CD4-positive, alpha-beta T cell treated with Interleukin-21 for 1 hour (primary cell): Measurements from ENCODE around the gene CDH5.

Experiments
- DNase-seq: peaks from one replicate; pipeline ENCODE4 v3.0.0-alpha.2; 2020

The CDH5 gene

DNA sequence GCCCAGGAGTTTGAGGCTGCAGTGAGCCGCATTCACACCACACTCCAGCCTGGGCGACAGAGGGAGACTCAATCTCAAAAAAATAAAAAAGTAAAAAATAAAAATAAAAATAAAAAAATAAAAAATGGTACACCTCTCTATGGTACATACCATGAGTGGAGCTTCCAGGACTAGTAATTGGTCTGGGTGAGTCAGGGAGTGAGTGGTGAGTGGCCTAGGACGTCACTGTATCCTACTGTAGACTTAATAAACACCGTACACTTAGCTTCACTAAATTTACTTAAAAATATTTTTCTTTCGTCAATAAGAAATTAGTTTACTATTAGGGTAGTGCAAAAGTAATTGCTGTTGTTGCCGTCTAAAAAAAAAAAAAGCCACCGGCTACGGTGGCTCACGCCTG is 9.0 kb downstream of the CDH5 start:
- DNase-seq: no peak

DNA sequence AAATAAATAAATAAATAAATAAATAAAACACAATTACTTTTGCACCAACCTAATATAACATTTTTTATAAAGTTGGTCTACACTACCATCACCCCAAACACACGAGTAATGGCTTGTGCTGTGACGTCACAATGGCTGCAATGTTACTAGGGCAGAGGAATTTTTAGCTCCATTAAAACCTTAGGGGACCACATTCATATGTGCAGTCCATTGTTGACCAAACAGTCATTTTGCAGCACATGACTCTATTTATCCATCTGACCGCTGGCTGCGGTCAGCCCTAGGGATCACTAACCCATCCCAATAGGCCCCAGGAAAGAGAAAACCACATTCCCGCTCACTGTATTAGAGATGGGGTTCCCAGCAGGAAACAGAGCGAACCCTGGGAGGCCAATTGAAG is 9.6 kb downstream of the CDH5 start:
- DNase-seq: no peak

DNA sequence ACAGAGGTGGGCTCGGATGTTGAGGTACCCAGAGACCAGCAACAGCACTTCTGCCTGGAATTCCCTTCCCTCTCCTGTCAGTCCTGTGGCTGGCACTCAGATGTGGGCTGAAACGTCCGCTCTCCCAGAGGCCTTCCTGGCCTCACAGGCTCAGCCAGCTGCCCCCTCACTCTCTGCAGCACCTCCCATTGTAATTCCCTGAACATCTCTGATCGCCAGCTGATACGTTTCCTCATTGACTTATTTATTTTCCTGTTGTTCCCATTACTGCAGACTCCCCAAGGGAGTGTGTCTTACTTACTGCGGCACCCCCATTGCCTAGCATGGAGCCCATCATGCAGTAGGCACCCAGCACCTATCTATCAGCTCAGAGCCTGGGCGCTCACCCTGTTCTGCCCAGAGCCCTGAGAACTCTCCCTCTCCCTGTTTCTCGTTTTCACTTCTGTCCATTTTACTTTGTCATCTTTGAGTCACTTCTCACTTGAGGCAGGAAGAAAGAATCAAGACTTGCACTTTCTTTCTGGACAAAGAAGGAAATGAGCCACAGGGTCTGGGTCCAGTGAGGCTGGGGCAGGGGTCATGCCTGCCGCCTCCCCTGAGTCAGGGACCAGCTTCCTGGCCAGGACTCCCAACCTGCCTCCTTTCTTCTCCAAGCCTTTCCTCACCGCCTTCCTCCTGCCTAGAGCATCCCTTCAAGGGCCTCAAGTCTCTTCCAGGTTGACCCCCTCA is 10.2 kb downstream of the CDH5 start:
- DNase-seq: no peak

DNA sequence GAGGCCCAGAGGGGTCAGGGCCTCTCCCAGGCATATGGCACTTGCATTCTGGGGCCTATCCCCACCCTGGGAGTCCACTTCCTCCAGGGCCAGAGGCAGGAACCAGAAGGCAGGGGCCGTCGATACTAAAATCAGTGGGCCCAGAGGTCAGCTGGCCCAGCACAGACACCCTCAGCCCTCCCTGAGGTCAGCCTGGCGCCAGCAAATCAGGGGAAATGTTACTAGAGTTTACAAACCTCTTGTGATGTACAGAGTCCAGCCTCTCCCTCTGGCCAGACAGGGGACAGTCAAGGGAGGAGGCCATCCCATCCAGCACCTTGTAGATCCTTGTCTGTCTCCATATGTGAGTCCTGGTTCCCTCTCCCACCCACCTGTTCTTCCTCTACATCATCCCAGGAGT is 10.8 kb downstream of the CDH5 start:
- DNase-seq: no peak

DNA sequence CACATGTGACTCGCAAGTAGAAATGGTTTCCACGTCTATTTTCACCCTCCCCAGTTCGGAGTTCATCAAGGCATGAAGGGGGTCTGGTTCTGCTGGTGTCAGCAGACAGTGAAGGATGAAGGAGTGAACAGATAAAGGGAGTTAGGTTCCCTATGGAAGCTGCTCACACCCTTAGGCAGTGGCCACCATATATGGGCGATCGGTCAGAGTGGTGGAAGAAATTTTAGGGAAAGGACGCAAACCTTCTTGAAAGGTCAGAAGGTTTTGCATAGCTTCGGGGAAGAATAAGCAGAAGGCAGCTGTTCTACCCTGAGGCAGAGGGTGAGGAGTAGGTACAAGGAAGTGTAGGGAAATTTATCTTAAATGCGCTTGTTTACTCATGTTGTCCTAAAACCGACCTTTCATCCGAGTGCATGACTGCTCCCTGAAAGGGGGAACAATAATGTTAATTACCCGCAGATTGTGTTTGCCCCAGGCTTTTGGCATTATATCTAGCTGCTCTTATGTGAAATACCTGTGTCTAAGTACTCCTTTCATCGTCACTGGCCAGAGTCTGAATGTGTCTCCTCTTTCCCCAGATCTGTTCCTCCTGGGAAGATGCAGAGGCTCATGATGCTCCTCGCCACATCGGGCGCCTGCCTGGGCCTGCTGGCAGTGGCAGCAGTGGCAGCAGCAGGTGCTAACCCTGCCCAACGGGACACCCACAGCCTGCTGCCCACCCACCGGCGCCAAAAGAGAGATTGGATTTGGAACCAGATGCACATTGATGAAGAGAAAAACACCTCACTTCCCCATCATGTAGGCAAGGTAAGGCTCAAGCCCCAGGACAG is 12.5 kb downstream of the CDH5 start:
- no peak for DNase-seq

DNA sequence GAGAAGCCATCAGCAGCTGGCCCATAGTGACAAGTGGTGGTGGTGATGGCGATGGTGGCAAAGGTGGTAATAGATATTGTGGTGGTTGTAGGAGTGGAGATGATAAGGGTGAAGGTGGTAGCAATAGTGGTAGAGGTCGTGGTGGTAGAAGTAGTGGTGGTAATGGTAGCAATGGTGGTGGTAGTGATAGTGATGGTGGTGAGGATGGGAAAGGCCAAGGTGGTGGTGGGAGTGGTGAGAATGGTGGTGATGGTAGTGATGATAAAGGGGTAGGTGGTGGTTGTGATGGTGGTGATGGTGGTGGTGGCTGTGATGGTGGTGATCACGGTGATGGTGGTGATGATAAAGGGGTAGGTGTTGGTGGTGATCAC is 13.1 kb downstream of the CDH5 start:
- DNase-seq: no peak

DNA sequence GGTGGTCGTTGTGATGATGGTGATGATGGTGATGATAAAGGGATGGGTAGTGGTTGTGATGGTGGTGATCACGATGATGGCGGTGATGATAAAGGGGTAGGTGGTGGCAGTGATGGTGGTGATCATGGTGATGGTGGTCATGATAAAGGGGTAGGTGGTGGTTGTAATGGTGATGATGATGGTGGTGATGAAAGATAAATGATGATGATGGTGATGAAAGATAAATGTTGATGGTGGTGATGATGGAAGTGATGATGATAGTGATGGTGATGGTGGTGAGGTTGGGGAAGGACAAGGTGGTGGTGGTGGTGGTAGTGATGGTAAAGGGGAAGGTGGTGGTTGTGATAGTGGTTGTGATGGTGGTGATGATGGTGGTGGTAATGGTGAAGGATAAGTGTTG is 13.9 kb downstream of the CDH5 start:
- DNase-seq: no peak

DNA sequence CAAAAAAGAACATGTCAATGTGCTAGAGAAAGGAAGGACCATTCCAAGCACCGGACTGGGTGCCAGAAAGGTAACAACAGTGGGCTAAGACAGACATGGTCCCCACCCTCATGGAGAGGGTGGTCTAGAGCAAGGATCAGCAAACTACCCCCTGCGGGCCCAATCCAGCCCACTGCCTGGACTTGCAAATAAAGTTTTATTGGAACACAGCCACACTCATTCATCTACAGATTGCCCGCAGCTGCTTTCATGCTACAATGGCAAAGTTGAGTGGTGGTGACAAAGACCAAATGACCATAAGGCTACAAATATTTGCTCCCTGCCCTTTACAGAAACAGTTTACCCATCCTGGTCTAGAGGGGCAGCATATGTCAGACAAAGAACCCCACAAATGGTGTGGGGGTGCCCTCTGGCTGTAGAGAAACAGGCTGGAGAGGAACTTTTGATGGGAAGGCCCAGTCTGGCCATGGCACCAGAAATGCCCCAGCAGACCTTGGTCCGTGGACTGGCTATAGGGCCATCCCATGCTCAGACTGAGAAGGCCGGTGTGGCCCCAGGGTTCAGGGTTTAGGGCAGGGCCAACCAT is 15.2 kb downstream of the CDH5 start:
- DNase-seq: no peak

DNA sequence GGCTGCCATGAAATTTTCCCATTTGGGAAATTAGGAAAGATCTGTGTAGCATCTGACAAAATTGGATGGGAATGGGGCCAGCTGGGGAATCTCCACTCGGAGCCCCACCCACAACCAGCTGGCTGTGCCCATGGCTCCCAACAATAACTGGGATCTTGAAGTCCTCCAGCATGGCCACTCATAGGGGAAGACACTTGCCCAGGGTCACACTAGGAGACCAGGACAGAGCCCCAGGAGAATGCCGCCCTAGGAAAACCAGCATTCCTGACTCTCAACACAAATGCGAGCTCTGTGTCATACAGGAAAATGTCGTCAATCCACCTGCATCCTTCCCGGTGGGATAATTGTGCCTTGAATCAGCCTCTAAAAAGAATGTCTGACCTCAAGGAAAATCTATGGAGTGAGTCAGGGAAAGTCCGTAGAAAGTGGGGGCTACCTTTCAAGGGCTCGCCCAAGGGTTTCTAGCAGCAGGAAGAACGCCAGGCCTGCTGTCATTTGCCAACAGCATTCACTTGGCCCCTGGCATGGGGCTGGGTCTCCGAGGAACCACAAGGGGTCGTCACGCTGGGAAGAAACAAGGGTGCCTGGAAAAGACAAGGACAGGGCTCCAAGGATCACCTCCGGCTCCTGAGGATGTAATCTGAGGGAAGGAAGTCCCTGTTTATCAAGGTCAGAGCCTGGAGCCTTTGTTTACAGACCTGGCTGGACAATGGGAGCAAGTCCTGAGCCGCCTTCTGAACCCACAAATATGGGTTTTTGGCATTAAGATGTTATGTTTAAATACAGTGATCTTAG is 15.9 kb downstream of the CDH5 start:
- no peak for DNase-seq

DNA sequence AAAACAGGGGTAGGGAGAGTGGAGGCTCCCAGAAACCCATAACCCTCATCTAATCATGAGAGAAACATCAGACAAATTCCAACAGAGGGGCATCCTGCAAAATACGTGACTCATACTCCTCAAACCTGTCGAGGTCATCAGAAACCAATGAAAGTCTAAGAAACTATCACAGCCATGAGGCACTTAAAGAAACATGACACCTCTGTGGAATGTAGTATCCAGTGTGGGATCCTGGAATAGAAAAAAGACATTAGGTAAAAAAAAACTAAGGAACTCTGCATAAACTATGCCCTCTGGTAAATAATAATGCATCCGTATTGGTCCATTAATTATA is 16.4 kb downstream of the CDH5 start:
- DNase-seq: no peak

DNA sequence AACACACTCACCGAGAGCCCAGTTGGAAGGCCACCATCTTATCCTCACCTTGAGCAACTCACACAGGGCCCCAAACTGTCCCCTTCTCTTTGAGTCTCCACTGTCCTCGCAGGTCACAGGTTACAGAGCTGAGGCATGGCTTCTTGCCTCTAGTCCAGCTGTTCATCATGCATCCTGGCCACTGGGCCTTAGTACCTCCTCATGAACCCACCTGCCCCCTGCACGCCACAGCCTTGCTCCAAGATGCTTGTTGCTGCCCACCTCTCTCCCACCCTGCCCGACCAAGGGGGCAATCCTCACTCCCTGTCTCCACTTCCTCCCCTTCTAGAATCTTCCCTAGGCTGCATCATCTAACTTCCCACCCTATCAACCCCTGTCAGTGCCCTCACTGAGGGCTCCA is 17.1 kb downstream of the CDH5 start:
- DNase-seq: no peak

DNA sequence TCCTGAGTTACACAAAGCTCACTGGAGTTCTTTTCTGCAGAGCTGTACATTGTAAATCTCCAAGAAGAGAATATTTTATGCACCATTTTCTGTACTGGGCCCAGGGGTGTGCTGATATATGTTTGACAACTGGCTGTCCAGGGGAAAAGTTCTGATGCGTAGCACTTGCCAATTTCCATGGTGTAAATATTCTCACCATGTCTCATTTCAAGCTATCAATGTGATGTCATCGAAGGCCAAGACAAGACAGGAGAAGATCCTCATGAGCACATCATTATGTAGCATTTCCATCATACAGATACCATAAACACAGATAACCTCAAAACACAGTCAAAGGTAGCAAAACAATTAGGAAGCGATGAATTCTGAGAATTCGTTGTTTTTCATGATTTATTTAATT is 18.9 kb downstream of the CDH5 start:
- DNase-seq: no peak

DNA sequence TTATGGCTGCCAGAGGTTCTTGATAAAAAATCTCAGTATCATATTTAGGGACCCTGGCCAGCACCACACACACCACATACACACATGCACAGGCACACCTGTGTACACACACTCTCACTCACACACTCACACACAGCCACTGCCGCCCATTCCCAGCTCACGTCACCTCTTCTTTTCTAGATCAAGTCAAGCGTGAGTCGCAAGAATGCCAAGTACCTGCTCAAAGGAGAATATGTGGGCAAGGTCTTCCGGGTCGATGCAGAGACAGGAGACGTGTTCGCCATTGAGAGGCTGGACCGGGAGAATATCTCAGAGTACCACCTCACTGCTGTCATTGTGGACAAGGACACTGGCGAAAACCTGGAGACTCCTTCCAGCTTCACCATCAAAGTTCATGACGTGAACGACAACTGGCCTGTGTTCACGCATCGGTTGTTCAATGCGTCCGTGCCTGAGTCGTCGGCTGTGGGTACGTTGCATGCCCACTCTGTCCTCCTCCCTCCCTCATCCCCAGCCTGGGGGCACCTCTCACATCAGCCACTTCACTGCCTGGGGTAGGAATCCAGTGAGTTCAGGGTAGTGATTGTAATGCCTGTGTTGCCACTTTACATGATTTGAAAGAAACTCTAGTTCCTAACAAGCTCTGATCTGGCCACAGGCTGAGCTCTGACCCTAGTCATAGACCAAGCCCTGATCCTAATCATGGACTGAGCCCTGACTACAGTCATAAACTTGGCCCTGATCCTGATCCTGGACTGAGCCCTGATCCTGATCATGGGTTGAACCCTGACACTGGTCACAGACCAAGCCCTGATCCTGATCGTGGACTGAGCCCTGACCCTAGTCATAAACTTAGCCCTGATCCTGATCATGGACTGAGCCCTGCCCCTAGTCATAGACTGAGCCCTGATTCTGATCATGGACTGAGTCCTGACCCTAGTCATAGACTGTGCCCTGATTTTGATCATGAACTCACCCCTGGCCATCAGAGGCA is 20.4 kb downstream of the CDH5 start:
- DNase-seq: no peak

DNA sequence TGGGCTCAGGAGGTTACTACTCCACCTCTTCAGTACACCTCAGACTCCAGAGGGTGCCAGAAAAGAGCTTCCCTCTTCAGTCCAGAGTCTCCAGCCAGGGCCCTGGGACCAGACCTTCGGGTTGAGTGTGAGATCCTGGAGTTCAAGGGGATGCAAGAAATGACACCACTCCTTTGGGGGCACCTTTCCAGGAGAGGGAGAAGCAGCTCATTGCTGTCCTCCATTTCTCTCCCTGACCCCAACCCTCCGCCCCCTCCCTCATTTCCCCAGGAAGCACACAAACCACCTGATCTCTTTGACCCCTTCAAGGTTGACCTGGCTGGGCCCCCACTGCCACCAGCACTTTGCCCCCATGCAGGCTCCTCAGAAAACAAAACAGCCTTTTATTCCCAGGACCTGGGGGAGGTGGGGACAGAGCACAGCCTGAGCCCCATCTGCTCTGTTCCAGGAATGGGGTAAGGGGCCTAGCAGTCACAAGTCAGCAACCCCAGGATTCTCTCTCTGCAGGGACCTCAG is 21.4 kb downstream of the CDH5 start:
- no peak for DNase-seq

DNA sequence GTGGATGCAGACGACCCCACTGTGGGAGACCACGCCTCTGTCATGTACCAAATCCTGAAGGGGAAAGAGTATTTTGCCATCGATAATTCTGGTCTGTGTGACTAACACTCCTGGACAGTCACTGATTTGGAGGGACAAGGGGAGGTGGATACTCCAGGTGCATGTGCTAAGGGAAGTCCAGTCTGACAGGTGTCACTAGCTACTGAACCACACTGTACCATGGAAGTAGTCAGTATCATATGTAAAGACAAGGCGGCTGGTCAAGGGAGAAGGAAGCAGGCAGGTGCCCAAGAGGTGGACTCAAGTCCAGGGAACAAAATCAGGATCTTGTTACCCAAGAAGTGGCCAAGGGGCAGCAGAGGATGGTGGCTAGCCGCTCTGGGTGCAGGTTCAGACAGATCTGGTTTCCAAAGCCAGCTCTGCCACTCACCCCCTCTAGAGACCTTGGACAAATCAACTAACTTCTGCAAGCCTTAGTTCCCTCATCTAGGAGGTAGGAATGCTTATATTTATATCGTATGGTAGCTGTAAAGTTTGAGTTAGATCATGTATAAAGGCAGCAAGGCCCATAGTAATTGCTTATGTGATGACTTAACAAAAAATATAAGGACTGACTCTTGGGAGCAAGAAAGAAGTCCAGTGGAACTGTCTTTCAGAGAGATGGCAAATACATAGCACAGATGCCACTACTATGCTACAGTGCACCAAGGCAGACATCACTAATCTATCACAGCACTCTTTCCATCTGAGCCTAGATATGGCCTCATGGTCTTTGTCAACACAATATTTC is 22.1 kb downstream of the CDH5 start:
- DNase-seq: no peak

DNA sequence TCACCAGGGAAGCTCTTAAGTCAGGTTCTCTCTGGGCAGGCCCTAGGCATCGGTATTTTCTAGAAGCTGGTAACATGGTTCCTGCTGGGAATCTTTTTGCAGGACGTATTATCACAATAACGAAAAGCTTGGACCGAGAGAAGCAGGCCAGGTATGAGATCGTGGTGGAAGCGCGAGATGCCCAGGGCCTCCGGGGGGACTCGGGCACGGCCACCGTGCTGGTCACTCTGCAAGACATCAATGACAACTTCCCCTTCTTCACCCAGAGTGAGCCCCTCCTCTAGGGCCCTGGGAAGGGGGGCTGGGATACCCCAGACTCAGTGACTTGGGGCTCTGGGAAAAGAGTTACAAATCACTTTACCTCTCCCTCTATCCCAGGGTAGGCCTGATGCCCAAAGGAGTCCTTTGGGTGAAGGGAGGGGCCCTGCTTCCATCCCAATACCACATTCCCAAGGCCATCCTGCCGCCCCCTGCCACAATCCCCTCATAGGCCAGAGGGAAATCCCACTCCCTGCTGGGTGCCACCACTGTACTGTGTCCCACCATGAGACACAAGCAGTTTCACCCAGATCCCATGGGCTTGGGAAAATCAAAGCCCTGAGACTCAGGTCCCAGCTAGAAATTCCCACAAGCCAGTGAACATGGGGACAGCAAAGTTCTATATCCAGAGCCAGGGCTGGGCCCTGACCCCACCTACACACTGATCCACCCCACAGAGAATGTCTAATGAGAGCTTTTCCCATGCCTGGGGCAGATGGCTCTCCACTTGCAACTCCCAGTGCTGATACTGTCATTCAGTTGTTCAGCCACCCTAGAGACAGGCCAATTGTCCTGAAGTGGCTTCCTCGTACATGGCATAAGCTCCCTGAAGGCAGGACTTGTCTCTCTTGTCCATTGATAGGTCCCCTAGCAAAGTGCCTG is 23.0 kb downstream of the CDH5 start:
- no peak for DNase-seq

DNA sequence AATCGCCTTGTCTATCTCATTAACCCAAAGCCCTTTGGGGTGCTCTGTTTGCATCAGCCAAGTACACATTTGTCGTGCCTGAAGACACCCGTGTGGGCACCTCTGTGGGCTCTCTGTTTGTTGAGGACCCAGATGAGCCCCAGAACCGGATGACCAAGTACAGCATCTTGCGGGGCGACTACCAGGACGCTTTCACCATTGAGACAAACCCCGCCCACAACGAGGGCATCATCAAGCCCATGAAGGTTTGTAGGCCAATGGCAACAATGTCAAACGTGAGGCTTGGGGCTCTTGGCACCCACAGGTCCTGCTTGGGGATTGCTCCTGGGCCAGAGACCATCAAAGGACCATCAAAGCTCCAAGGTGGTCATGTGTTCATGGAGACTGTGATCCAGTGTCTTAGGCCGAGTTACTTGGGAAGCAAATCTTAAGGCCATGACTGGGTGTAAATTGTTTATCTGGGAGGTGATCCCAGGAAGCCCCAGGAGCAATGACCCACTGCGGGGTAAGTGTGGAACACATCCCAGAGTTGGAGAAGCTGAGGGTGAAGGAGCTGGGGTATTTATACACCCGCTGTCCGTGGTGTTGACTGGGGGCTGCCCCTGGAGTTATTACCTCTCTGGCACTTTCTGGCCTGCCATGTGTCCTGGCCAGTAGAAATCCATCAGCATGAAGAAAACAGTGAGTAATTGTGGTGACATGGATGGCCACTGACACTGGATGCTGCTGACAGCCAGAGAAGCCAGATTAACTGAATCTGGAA is 24.0 kb downstream of the CDH5 start:
- DNase-seq: no peak

DNA sequence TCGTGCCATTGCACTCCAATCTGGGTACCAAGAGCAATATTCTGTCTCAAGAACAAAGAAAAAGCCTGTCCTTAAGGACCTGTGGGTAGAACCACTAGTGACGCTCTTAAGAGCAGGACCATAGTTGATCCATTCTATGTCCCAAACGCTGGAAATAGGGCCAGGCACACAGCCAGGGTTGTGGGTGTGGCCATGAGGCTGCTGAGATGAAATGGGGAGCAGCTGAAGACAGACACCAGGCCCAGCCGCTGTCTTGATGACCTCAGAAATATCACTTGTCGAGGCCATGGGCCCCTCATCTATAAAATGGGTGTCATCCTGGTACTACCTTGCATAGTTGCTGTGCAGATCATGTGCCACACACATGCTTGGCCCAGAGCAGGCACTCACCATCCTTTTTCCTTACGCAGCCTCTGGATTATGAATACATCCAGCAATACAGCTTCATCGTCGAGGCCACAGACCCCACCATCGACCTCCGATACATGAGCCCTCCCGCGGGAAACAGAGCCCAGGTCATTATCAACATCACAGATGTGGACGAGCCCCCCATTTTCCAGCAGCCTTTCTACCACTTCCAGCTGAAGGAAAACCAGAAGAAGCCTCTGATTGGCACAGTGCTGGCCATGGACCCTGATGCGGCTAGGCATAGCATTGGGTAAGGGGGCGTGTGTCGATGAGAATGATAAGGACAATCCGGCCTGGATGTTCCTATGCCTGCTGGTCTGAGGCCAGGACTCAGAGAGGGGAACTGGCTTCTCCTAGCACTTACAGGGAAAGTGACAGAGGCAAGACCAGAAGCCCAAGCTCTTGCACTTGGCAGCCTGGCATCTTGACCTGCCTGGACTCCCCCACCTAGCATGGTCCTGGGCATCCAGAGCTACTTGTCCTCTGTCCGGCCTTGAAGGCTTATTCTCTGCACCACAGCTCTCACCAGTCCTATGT is 25.5 kb downstream of the CDH5 start:
- no peak for DNase-seq
